Keratinocyte (primary cell): ENCODE data around the gene S100A11.

Source experiments
- EZH2 ChIP-seq: IDR thresholded peaks from one replicate; pipeline ENCODE4 v1.6.1; 2012; ENCODE audit warnings: inconsistent platforms, mild to moderate bottlenecking, low read length, moderate library complexity
- TF ChIP-seq, protein P1 (sequence below), 3 experiments: IDR thresholded peaks in 1 of 3; conservative IDR thresholded peaks in 1 of 3; optimal IDR thresholded peaks in 1 of 3; 2 replicates in 2 of 3; 3 replicates in 1 of 3; pipeline versions ENCODE3 to v1.5.1; 2011; ENCODE audit warnings: low read length in 3 of 3, mild to moderate bottlenecking in 3 of 3, moderate library complexity in 2 of 3, control low read depth in 1 of 3, inconsistent platforms in 1 of 3; ENCODE audit not compliant: insufficient read depth in 2 of 3; ENCODE audit errors: extremely low read depth in 1 of 3

- TF ChIP-seq, protein P1, sequence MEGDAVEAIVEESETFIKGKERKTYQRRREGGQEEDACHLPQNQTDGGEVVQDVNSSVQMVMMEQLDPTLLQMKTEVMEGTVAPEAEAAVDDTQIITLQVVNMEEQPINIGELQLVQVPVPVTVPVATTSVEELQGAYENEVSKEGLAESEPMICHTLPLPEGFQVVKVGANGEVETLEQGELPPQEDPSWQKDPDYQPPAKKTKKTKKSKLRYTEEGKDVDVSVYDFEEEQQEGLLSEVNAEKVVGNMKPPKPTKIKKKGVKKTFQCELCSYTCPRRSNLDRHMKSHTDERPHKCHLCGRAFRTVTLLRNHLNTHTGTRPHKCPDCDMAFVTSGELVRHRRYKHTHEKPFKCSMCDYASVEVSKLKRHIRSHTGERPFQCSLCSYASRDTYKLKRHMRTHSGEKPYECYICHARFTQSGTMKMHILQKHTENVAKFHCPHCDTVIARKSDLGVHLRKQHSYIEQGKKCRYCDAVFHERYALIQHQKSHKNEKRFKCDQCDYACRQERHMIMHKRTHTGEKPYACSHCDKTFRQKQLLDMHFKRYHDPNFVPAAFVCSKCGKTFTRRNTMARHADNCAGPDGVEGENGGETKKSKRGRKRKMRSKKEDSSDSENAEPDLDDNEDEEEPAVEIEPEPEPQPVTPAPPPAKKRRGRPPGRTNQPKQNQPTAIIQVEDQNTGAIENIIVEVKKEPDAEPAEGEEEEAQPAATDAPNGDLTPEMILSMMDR (optimal IDR thresholded peaks at IDR 0.05 in 1 of 3, IDR thresholded peaks at IDR 0.05 in 1 of 3, conservative IDR thresholded peaks at IDR 0.05 in 1 of 3; ENCODE audit: extremely low read depth in 1 of 3, insufficient read depth in 2 of 3, low read length in 3 of 3): no peak
- no peak for TF ChIP-seq EZH2
These were observed 31.1 kb upstream of the S100A11 start for GRCh38 chr1:152067929-152068328.
